Smooth muscle cell (in vitro differentiated cells): ENCODE measurements around the gene KCNG1. TPM values are rescaled to one million over a fixed set of nuclear protein-coding genes. Genes with fewer than 3 reads are reported as not detected.

Experiments
- DNase-seq: peaks from one replicate; lab custom pipeline; 2025; ENCODE audit not compliant: unreplicated experiment; lab: John Stamatoyannopoulos, UW
- H2AFZ ChIP-seq: fragments of 200-600 bp; sonication (generic); 2 replicates; pipeline ENCODE4 v1.6.0; 2016; ENCODE audit warnings: antibody characterized with exemption, low read depth, mild to moderate bottlenecking
- H3F3A ChIP-seq: fragments of 200-600 bp; sonication (generic); 2 replicates; pipeline ENCODE4 v1.6.0; 2017; ENCODE audit warnings: antibody characterized with exemption, low read depth
- H3K27ac ChIP-seq: fragments of 200-600 bp; sonication (generic); 2 replicates; pipeline ENCODE4 v1.5.1; 2016; ENCODE audit warnings: low read depth, mild to moderate bottlenecking
- H3K27me3 ChIP-seq: fragments of 200-600 bp; sonication (generic); 2 replicates; pipeline ENCODE4 v1.6.1; 2016; ENCODE audit warnings: low read depth, mild to moderate bottlenecking
- H3K36me3 ChIP-seq: fragments of 200-600 bp; sonication (generic); 2 replicates; pipeline ENCODE4 v1.5.1; 2016; ENCODE audit warnings: low read depth
- H3K4me1 ChIP-seq: fragments of 200-600 bp; sonication (generic); 2 replicates; pipeline ENCODE4 v1.5.1; 2016; ENCODE audit warnings: low read depth
- H3K4me2 ChIP-seq: fragments of 200-600 bp; sonication (generic); 2 replicates; pipeline ENCODE4 v1.6.0; 2016; ENCODE audit warnings: mild to moderate bottlenecking
- H3K4me3 ChIP-seq: fragments of 200-600 bp; sonication (generic); 2 replicates; pipeline ENCODE4 v1.5.1; 2016; ENCODE audit warnings: mild to moderate bottlenecking
- H3K79me2 ChIP-seq: fragments of 200-600 bp; sonication (generic); 2 replicates; pipeline ENCODE4 v1.6.0; 2016; ENCODE audit warnings: low read depth, mild to moderate bottlenecking
- H3K9ac ChIP-seq: fragments of 200-600 bp; sonication (generic); 2 replicates; pipeline ENCODE4 v1.6.0; 2016; ENCODE audit warnings: low read depth
- H3K9me3 ChIP-seq: fragments of 200-600 bp; sonication (generic); replicated peaks from 2 replicates; pipeline ENCODE4 v1.5.1; 2016; ENCODE audit warnings: low read depth
- H4K20me1 ChIP-seq: fragments of 200-600 bp; sonication (generic); 2 replicates; pipeline ENCODE4 v1.6.0; 2016; ENCODE audit warnings: low read depth
- WGBS: methylation state at CpG from one replicate; pipeline ENCODE4 v1.1.7; 2016; ENCODE audit warnings: low lambda C conversion rate; 5-methylcytosine and 5-hydroxymethylcytosine counted together
- polyA plus RNA-seq: library from polyadenylated mRNA; unstranded; fragments of >200 nt; fragmentation: Nextera tagmentation; extraction: Ambion mirVana; gene quantifications from 2 replicates; pipeline ENCODE4 v1.2.1, GENCODE V29; 2016
- total RNA-seq: library from RNA; depleted of rRNA; stranded (reverse); fragments of >200 nt; gene quantifications from 2 replicates; pipeline ENCODE4 v1.2.3, GENCODE V29; 2014
- TF ChIP-seq, protein P1 (sequence below): fragments of 200-600 bp; sonication (generic); IDR thresholded peaks from 2 replicates; pipeline ENCODE4 v1.5.1; 2017; ENCODE audit warnings: borderline replicate concordance, mild to moderate bottlenecking, antibody characterized with exemption; ENCODE audit not compliant: insufficient read depth, poor library complexity, severe bottlenecking

KCNG1 gene
- total and polyA plus RNA-seq, 2 experiments from 2014 or later, result 51.2 to 54.1 TPM

DNA sequence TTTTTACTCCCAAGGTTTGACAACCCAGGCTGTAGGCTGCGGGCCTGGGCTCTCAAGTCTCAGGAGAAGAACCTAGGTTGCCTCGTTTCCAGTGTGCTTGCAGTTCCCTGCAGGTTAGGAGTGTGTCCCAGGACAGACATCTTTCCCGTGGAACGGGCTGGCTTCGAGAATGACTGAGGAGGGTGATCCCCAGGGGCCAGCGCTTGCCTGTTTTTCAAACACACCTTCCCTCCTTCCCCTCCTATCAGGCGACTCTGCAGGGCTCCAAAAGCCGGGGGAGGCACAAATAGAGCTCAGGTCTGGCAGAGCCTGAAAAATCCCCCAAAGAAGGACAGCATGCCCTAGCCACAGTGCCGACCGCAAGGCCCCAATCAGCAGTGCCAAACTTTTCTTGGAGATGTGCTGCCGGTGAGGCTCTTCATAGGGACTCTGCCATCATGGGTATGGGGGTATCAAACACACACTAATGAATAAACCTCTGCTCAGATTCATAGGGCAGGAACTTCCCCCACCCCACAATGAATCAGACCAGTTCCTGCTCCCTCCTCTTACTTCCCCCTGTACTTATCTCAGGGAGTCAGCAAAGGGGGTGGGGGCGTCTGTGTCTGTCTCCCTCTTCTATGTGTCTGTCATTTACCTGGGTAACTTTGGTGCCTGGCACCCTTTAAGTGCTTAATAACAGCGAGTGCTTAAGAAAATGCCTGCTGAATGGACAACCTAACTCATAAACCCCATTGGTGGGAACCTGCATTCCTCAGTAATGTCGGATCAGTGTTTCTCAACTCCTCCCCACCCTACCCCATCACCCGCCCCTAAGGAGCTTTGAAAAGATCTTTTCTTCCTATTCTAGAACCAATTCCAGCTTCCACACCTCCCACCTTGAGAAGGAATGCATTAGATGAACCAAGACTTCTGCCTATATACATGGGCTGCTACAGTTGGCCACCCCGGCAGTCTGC is 1.6 kb downstream of the KCNG1 start:
- no peaks in the 10 kb centered on the region for H3K9me3 ChIP-seq
- H2AFZ ChIP-seq, result no peak overlapping the region
- H3K27ac ChIP-seq, result no peak overlapping the region
- DNase-seq, result no peak
- peak overlapping the region; percentile 93 for H3K4me2 ChIP-seq
- H3K36me3 ChIP-seq, result no peaks in the 10 kb centered on the region
- no peaks in the 10 kb centered on the region for H3K27me3 ChIP-seq
- H3K79me2 ChIP-seq, result peaks cover 13% of the 10 kb centered on the region
- H3F3A ChIP-seq, result no peaks in the 10 kb centered on the region
- H3K4me1 ChIP-seq, result peaks cover 34% of the 10 kb centered on the region
- peak overlapping the region; percentile 76 for H3K9ac ChIP-seq
- 51% methylated on average over 16 of the region's 16 CpGs for WGBS
- H3K4me3 ChIP-seq, result peak overlapping the region; percentile 78
- peaks cover 24% of the 10 kb centered on the region for H4K20me1 ChIP-seq
- TF ChIP-seq, protein P1, sequence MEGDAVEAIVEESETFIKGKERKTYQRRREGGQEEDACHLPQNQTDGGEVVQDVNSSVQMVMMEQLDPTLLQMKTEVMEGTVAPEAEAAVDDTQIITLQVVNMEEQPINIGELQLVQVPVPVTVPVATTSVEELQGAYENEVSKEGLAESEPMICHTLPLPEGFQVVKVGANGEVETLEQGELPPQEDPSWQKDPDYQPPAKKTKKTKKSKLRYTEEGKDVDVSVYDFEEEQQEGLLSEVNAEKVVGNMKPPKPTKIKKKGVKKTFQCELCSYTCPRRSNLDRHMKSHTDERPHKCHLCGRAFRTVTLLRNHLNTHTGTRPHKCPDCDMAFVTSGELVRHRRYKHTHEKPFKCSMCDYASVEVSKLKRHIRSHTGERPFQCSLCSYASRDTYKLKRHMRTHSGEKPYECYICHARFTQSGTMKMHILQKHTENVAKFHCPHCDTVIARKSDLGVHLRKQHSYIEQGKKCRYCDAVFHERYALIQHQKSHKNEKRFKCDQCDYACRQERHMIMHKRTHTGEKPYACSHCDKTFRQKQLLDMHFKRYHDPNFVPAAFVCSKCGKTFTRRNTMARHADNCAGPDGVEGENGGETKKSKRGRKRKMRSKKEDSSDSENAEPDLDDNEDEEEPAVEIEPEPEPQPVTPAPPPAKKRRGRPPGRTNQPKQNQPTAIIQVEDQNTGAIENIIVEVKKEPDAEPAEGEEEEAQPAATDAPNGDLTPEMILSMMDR, result no peak

DNA sequence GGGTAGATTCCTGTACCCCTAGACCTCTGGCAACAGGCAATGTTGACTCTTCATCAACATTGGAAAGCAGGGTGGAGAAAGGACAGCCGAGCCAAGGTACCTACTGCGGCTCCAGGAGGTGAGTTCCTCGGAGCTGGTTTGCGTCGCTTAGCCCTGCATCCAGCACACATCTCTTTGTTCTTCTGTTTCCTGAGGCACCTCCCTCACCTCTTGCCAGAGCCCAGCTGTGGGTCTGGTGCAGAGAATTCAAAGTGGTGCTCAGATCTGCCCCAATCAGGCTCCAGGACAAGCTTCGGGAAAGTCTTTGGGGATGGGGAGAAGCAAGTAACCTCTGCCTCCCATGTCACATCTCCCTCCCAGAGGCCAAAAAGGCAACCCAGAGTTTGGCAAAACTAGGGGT is 2.2 kb downstream of the KCNG1 start:
- 75% methylated on average over 6 of the region's 6 CpGs for WGBS
- no peaks in the 10 kb centered on the region for H3K27me3 ChIP-seq

DNA sequence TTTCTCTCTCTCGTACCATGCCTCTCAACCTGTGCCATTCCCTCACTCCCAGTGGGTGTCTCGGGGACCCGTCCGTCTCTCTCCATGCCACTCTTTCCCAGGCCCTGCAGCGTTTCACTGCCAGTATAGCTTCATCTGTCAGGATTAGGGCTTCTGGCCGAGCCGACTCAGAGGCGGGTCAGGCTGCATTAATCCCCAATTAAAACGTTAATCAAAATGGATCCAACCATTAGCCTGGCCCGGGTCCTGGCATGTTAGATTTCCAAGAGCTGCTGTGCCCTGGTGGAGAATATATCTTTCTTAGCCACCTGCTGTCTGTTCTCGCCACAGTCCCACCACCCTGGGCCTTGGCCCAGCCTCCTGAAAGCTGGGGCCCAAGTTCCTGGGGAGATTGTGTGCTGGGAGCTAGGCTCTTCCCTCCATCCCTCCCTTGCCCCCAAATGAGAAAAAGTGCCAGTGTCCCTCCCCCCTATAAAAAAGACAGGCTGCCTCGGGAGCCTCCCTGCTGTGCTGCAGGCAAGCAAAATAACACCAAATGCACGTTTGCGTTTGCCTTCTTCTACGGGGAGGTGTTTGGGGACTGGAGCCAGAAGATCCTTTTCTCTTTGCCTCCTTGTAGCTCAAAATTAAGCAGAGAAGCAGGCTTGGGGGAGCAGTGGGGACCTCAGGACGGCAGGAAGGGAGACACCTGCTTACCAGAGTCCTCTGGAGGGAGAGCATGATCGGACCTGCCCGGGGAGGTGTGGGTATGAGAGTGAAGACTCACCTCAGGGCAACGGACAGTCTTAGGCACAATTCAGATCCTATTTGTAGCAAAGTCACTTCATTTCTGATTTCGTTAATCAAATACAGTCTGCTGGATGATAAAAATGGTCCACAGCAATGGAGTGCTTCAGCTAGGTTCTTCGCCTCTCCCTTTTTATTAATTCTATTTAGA is 3.0 kb downstream of the KCNG1 start:
- WGBS, result 84% methylated on average over 21 of the region's 21 CpGs
- H4K20me1 ChIP-seq, result peaks cover 24% of the 10 kb centered on the region

More for the DNA sequence above, 2.2 kb downstream of the KCNG1 start:
- Histone ChIP-seq H3K27ac (no peak overlapping the region), H3K36me3 (no peaks in the 10 kb centered on the region), H3K9ac (no peak overlapping the region), H3F3A (no peaks in the 10 kb centered on the region), H3K79me2 (peaks cover 13% of the 10 kb centered on the region), H2AFZ (no peak overlapping the region), H4K20me1 (peaks cover 24% of the 10 kb centered on the region), H3K4me1 (peaks cover 34% of the 10 kb centered on the region), H3K4me2 (peak overlapping the region; percentile 93), H3K9me3 (no peaks in the 10 kb centered on the region), H3K4me3 (no peak overlapping the region)
- DNase-seq, result no peak
- TF ChIP-seq, protein P1, result no peak

More for the DNA sequence above, 3.0 kb downstream of the KCNG1 start:
- H3K9ac ChIP-seq, result no peak overlapping the region
- no peaks in the 10 kb centered on the region for H3K27me3 ChIP-seq
- H3F3A ChIP-seq, result peaks cover under 1% of the 10 kb centered on the region
- TF ChIP-seq, protein P1, result no peak
- H3K9me3 ChIP-seq, result no peaks in the 10 kb centered on the region
- H3K36me3 ChIP-seq, result no peaks in the 10 kb centered on the region
- H3K4me3 ChIP-seq, result no peak overlapping the region
- peak overlapping the region; percentile 93 for H3K4me2 ChIP-seq
- H3K4me1 ChIP-seq, result peaks cover 36% of the 10 kb centered on the region
- DNase-seq, result no peak
- no peak overlapping the region for H3K27ac ChIP-seq
- peaks cover 13% of the 10 kb centered on the region for H3K79me2 ChIP-seq
- no peak overlapping the region for H2AFZ ChIP-seq
